Endothelial cell of umbilical vein (primary cell): ENCODE results near the gene ANKRD44. TPM values are rescaled to one million over a fixed set of nuclear protein-coding genes. Genes with fewer than 3 reads are reported as not detected.

Experiments
- BruUV-seq: library from RNA; stranded (reverse); fragments of 400-500 nt; replicated peaks from 2 replicates; lab custom pipeline; 2021; lab: Mats Ljungman, UMichigan
- CTCF ChIA-PET: fragments of 300-600, 350-600 bp; sonication (Branson Sonifier 250); formaldehyde crosslinking; loops from one replicate; lab custom pipeline; 2021; ENCODE audit warnings: antibody characterized with exemption, inconsistent platforms; lab: Charles Lee
- POLR2A ChIA-PET: fragments of 300-600, 350-600 bp; sonication (Branson Sonifier 250); formaldehyde crosslinking; loops from one replicate; lab custom pipeline; 2021; ENCODE audit warnings: antibody characterized with exemption, inconsistent platforms; lab: Charles Lee
- DNase-seq: peaks from one replicate; pipeline ENCODE4 v3.0.0-alpha.2; 2011; ENCODE audit warnings: low read depth, low spot score
- FAIRE-seq: peaks from 2 replicates; lab custom pipeline; 2011; peaks lifted over from hg19 to GRCh38; lab: Jason Lieb, UNC
- H2AFZ ChIP-seq: 2 replicates; pipeline ENCODE4 v1.6.0; 2012; ENCODE audit warnings: low read depth, low read length, control low read depth, inconsistent platforms
- H3K27ac ChIP-seq: 2 replicates; pipeline ENCODE4 v1.5.1; 2011; ENCODE audit warnings: low read depth, mild to moderate bottlenecking, control low read depth, low read length, moderate library complexity; ENCODE audit not compliant: insufficient read depth
- H3K27me3 ChIP-seq, 2 experiments: 2 replicates each; pipeline versions ENCODE4 v1.6.0 to v1.6.1; 2011; ENCODE audit warnings: low read length in 2 of 2, mixed read lengths in 1 of 2; ENCODE audit not compliant: control insufficient read depth in 2 of 2, insufficient read depth in 2 of 2
- H3K36me3 ChIP-seq, 2 experiments: 2 replicates in 1 of 2; 3 replicates in 1 of 2; pipeline ENCODE4 v1.5.1; 2011; ENCODE audit warnings: low read length in 2 of 2, mild to moderate bottlenecking in 1 of 2, moderate library complexity in 1 of 2; ENCODE audit not compliant: control insufficient read depth in 2 of 2, insufficient read depth in 2 of 2; ENCODE audit errors: extremely low read depth in 1 of 2
- H3K4me1 ChIP-seq: 3 replicates; pipeline ENCODE4 v1.5.1; 2011; ENCODE audit warnings: mild to moderate bottlenecking, low read length; ENCODE audit not compliant: control insufficient read depth, insufficient read depth; ENCODE audit errors: extremely low read depth
- H3K4me2 ChIP-seq: 2 replicates; pipeline ENCODE4 v1.6.1; 2011; ENCODE audit warnings: low read length, control low read depth, mixed read lengths; ENCODE audit not compliant: insufficient read depth
- H3K4me3 ChIP-seq, 3 experiments: fragments of 200-600 bp in 1 of 3; sonication (generic), shearing (Covaris generic) in 1 of 3; replicated peaks in 1 of 3; 2 replicates each; pipeline ENCODE4 v1.5.1; 2011 to 2016; ENCODE audit warnings: control low read depth in 3 of 3, low read length in 3 of 3, mild to moderate bottlenecking in 2 of 3, inconsistent platforms in 1 of 3, low read depth in 1 of 3, moderate library complexity in 1 of 3; ENCODE audit not compliant: insufficient read depth in 1 of 3
- H3K79me2 ChIP-seq: 2 replicates; pipeline ENCODE4 v1.6.0; 2012; ENCODE audit warnings: low read length, inconsistent platforms; ENCODE audit not compliant: control insufficient read depth, insufficient read depth
- H3K9ac ChIP-seq: replicated peaks from 2 replicates; pipeline ENCODE3; 2011; ENCODE audit warnings: low read length, control low read depth; ENCODE audit not compliant: insufficient read depth; ENCODE audit errors: extremely low read depth
- H3K9me1 ChIP-seq: replicated peaks from 3 replicates; pipeline ENCODE4 v1.6.0; 2011; ENCODE audit warnings: mild to moderate bottlenecking, low read length; ENCODE audit not compliant: control insufficient read depth, insufficient read depth; ENCODE audit errors: extremely low read depth
- H3K9me3 ChIP-seq: replicated peaks from 2 replicates; pipeline ENCODE4 v1.5.1; 2012; ENCODE audit warnings: low read length, inconsistent platforms; ENCODE audit not compliant: control insufficient read depth, insufficient read depth
- H4K20me1 ChIP-seq: replicated peaks from 2 replicates; pipeline ENCODE3; 2011; ENCODE audit warnings: mild to moderate bottlenecking, low read length; ENCODE audit not compliant: control insufficient read depth, insufficient read depth; ENCODE audit errors: extremely low read depth
- EZH2 ChIP-seq: IDR thresholded peaks from 2 replicates; pipeline ENCODE4 v1.6.1; 2012; ENCODE audit warnings: borderline replicate concordance, low read depth, mild to moderate bottlenecking, moderate library complexity, low read length, inconsistent platforms; ENCODE audit not compliant: severe bottlenecking
- FOS ChIP-seq: IDR thresholded peaks from 2 replicates; pipeline ENCODE4 v1.6.1; 2011; ENCODE audit warnings: mild to moderate bottlenecking, low read length, moderate library complexity, borderline replicate concordance; ENCODE audit not compliant: insufficient read depth
- GATA2 ChIP-seq: IDR thresholded peaks from 2 replicates; pipeline ENCODE4 v1.7.0; 2011; ENCODE audit warnings: low read depth, mild to moderate bottlenecking, moderate library complexity, mixed read lengths, low read length; ENCODE audit not compliant: insufficient read length, insufficient read depth
- JUN ChIP-seq: IDR thresholded peaks from 2 replicates; pipeline ENCODE4 v1.6.1; 2011; ENCODE audit warnings: borderline replicate concordance, low read depth; ENCODE audit not compliant: insufficient read length, insufficient read depth
- MAX ChIP-seq: IDR thresholded peaks from 2 replicates; pipeline ENCODE4 v1.6.1; 2011; ENCODE audit not compliant: insufficient read depth, insufficient read length
- MYC ChIP-seq: IDR thresholded peaks from one replicate; pipeline ENCODE4 v1.6.1; 2011; ENCODE audit warnings: mild to moderate bottlenecking, low read depth, low read length
- POLR2A ChIP-seq: IDR thresholded peaks from 2 replicates; pipeline ENCODE4 v1.6.1; 2012; ENCODE audit warnings: low read depth, mild to moderate bottlenecking, control low read depth, low read length
- POLR2AphosphoS5 ChIP-seq: IDR thresholded peaks from 2 replicates; pipeline ENCODE4 v1.6.1; 2012; ENCODE audit warnings: low read depth, mild to moderate bottlenecking, control low read depth, low read length, moderate library complexity; ENCODE audit not compliant: insufficient read depth
- dilution Hi-C: fragments of 300-500 bp; cut with MboI; formaldehyde crosslinking; loops from one replicate; pipeline ENCODE4 v1.15.0; 2019; ENCODE audit warnings: low sequenced_read_pairs; ENCODE audit not compliant: extremely low pct_ligation_motif_present
- intact Hi-C: fragments of 100-400 bp; cut with micrococcal nuclease; formaldehyde crosslinking; loops from one replicate; pipeline ENCODE4 v1.10.0; 2022
- polyA plus RNA-seq, 4 experiments: library from polyadenylated mRNA; depleted of rRNA in 3 of 4; stranded (reverse) in 3 of 4; unstranded in 1 of 4; fragments of >200 nt; gene quantifications; 2 replicates each; pipeline versions ENCODE4 v1.2.1 to v1.2.3, GENCODE V29; 2011 to 2012; ENCODE audit warnings: missing spikeins in 1 of 4
- total RNA-seq: library from RNA; stranded (reverse); gene quantifications from 2 replicates; pipeline ENCODE4 v1.2.3, GENCODE V29; 2021
- TF ChIP-seq, protein P1 (sequence below), 2 donors: IDR thresholded peaks; 1 replicate in 1 of 2; 2 replicates in 1 of 2; pipeline ENCODE4 v1.5.1; 2011; ENCODE audit warnings: low read length in 2 of 2, mild to moderate bottlenecking in 2 of 2, moderate library complexity in 2 of 2, control low read depth in 1 of 2, inconsistent platforms in 1 of 2, low read depth in 1 of 2; ENCODE audit not compliant: insufficient read depth in 1 of 2; ENCODE audit errors: extremely low read depth in 1 of 2

The ANKRD44 gene
- total and polyA plus RNA-seq, 2 donors (not counting 3 experiments of a cell fraction or from before 2014, with no cell fraction given), result 3.4 to 6.1 TPM

GRCh38 chr2:197315371-197315770, 4.8 kb upstream of the ANKRD44 start:
- H3K4me1 ChIP-seq, result peaks cover 5% of the 10 kb centered on the region
- peaks cover 14 to 18% of the 10 kb centered on the region in 2 experiments for H3K27me3 ChIP-seq
- no TSS peak for BruUV-seq
- CTCF ChIA-PET, result interaction anchor here (1.4 kb wide), 1 partner anchor 202 kb away, joined by 4 read pairs; no protein-coding TSS in a partner anchor
- POLR2A ChIA-PET, result no interaction called here
- no peak overlapping the region for H3K4me2 ChIP-seq
- no peak overlapping the region for H3K27ac ChIP-seq
- DNase-seq (no peak), FAIRE-seq (no peak)
- intact Hi-C loops (no loop called here), dilution Hi-C loops (no loop called here)
- H3K4me3 ChIP-seq, result no peak overlapping the region
- no peaks in the 10 kb centered on the region for H3K79me2 ChIP-seq
- H3K36me3 ChIP-seq, result no peaks in the 10 kb centered on the region
- TF ChIP-seq MYC (no peak), EZH2 (no peak), POLR2AphosphoS5 (no peak), JUN (no peak), MAX (no peak), FOS (no peak), POLR2A (no peak), GATA2 (no peak)
- TF ChIP-seq, protein P1, sequence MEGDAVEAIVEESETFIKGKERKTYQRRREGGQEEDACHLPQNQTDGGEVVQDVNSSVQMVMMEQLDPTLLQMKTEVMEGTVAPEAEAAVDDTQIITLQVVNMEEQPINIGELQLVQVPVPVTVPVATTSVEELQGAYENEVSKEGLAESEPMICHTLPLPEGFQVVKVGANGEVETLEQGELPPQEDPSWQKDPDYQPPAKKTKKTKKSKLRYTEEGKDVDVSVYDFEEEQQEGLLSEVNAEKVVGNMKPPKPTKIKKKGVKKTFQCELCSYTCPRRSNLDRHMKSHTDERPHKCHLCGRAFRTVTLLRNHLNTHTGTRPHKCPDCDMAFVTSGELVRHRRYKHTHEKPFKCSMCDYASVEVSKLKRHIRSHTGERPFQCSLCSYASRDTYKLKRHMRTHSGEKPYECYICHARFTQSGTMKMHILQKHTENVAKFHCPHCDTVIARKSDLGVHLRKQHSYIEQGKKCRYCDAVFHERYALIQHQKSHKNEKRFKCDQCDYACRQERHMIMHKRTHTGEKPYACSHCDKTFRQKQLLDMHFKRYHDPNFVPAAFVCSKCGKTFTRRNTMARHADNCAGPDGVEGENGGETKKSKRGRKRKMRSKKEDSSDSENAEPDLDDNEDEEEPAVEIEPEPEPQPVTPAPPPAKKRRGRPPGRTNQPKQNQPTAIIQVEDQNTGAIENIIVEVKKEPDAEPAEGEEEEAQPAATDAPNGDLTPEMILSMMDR (IDR thresholded peaks at IDR 0.05; ENCODE audit: extremely low read depth in 1 of 2, insufficient read depth in 1 of 2, low read depth in 1 of 2, low read length in 2 of 2), result no peak
- no peak overlapping the region for H2AFZ ChIP-seq
- no peaks in the 10 kb centered on the region for H3K9me1 ChIP-seq
- no peaks in the 10 kb centered on the region for H3K9me3 ChIP-seq
- no peak overlapping the region for H3K9ac ChIP-seq
- no peaks in the 10 kb centered on the region for H4K20me1 ChIP-seq
